GM20000 (cell line): ENCODE results near the gene COL4A3.

Source experiments
- DNase-seq: peaks from one replicate; pipeline ENCODE4 v3.0.0; 2012; ENCODE audit warnings: low spot score
- CTCF ChIP-seq: IDR thresholded peaks from 2 replicates; pipeline ENCODE4 v1.5.1; 2012; ENCODE audit warnings: mild to moderate bottlenecking, control low read depth; ENCODE audit errors: extremely low read depth, missing control alignments

The COL4A3 gene

GRCh38 chr2:227293531-227293930 lies 129.1 kb downstream of the COL4A3 start:
- no peak for TF ChIP-seq CTCF
- DNase-seq: no peak

DNA sequence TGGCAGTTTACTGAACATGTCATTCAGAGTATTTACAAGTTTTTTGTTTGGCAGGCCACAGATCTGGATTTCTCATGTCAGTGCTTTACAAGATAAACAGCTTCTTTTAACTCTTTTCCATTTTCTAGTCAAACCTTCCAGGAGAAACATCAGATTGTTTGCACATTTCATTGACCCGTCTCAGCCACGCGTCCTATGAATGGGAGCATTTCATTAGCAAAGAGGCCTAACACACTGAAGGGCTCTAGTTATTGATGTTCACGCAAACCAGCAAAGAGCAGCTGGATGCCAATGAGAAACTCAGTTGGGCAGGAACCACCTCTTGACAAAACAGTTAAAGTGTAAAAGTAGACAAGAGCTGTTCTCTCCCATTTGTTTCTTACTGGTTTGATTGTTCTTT lies 131.4 kb downstream of the COL4A3 start:
- no peak for DNase-seq

GRCh38 chr2:227296671-227297405 lies 132.4 kb downstream of the COL4A3 start:
- no peak for DNase-seq
- TF ChIP-seq CTCF: no peak

More for the DNA sequence above, 131.4 kb downstream of the COL4A3 start:
- TF ChIP-seq CTCF: no peak

DNA sequence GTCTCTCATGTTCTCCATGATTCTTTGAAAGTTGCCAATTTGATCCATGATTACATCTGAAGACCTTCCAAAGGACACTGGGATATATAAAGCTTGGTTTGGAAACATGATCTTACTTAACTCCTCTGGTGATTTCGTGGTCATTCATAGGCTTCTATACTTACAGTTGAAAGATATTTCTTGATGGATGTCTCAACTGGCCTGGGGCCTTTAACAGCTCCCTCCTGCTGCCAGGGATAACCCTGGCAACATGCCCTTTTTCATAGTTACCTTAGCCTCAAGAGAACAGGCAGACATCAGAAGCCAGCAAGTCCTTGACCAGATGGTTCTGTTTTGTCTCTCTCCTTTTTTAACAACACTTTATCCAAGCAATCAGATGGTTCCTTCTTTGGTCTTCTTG lies 137.1 kb downstream of the COL4A3 start:
- no peak for DNase-seq
- no peak for TF ChIP-seq CTCF

- DNase-seq: peak; percentile 15
Observed at GRCh38 chr2:227308784-227309183, 144.4 kb downstream of the COL4A3 start.

GRCh38 chr2:227310756-227311110 lies 146.3 kb downstream of the COL4A3 start:
- DNase-seq: no peak
- no peak for TF ChIP-seq CTCF

More at GRCh38 chr2:227308784-227309183, 144.4 kb downstream of the COL4A3 start:
- no peak for TF ChIP-seq CTCF

GRCh38 chr2:227311861-227312506 lies 147.6 kb downstream of the COL4A3 start:
- TF ChIP-seq CTCF: no peak
- DNase-seq: no peak
